HG02759 (cell line): ENCODE data around the gene INTS1.

ENCODE experiments used
- ATAC-seq: cut with Tn5 transposase; IDR thresholded peaks from one replicate; pipeline ENCODE4 v1.9.1; 2021; ENCODE audit warnings: mild to moderate bottlenecking, moderate library complexity; ENCODE audit not compliant: unreplicated experiment

Gene INTS1

GRCh38 chr7:1542329-1542728, 38.1 kb upstream of the INTS1 start:
- ATAC-seq: no peak

GRCh38 chr7:1541431-1542162, 37.4 kb upstream of the INTS1 start:
- ATAC-seq: no peak

GRCh38 chr7:1540776-1541271, 36.6 kb upstream of the INTS1 start:
- no peak for ATAC-seq

- no peak for ATAC-seq
Observed at GRCh38 chr7:1539882-1540775, 35.9 kb upstream of the INTS1 start.

- ATAC-seq: no peak
Observed at GRCh38 chr7:1539181-1539881, 35.1 kb upstream of the INTS1 start.

GRCh38 chr7:1538544-1539180, 34.5 kb upstream of the INTS1 start:
- no peak for ATAC-seq

GRCh38 chr7:1537535-1538412, 33.6 kb upstream of the INTS1 start:
- no peak for ATAC-seq

GRCh38 chr7:1536743-1537534, 32.8 kb upstream of the INTS1 start:
- ATAC-seq: no peak

GRCh38 chr7:1536455-1536742, 32.2 kb upstream of the INTS1 start:
- ATAC-seq: no peak

GRCh38 chr7:1535701-1536454, 31.7 kb upstream of the INTS1 start:
- no peak for ATAC-seq

- ATAC-seq: no peak
Observed at GRCh38 chr7:1535100-1535458, 30.9 kb upstream of the INTS1 start.

- no peak for ATAC-seq
Observed at GRCh38 chr7:1534330-1535099, 30.3 kb upstream of the INTS1 start.

GRCh38 chr7:1533547-1534329, 29.5 kb upstream of the INTS1 start:
- no peak for ATAC-seq

GRCh38 chr7:1533255-1533546, 29.0 kb upstream of the INTS1 start:
- ATAC-seq: no peak

- ATAC-seq: no peak
Observed at GRCh38 chr7:1532456-1533254, 28.5 kb upstream of the INTS1 start.

GRCh38 chr7:1531979-1532455, 27.8 kb upstream of the INTS1 start:
- no peak for ATAC-seq
